ENCODE measurements around the gene AGGF1. TPM values are rescaled to one million over a fixed set of nuclear protein-coding genes. Genes with fewer than 3 reads are reported as not detected.
"Not testable (repeated sequence)": the region's sequence is repeated elsewhere in the genome, so short reads cannot be mapped to it uniquely, and the experiment has no call there.

The AGGF1 gene
- polyA plus RNA-seq, 12 donors = 15.2 to 27.0 (median 17.7) TPM; not detected in 1

GRCh38 chr5:77083088-77083487 is 52.9 kb downstream of the AGGF1 start:
- no peak for DNase-seq

- DNase-seq = no peak
Observed at GRCh38 chr5:77086368-77086688, 56.1 kb downstream of the AGGF1 start.

GRCh38 chr5:77086689-77087483 is 56.7 kb downstream of the AGGF1 start, which contains the start of gene ZBED3:
Gene ZBED3, minus strand, starts transcription at chr5:77087285. Its CDS starts 9,407 bp downstream, at chr5:77077878.
- DNase-seq = peak; percentile 80

- peak; percentile 43 for DNase-seq
Observed at GRCh38 chr5:77087484-77088261, 57.5 kb downstream of the AGGF1 start.

GRCh38 chr5:77095189-77095588 is 65.0 kb downstream of the AGGF1 start:
- DNase-seq = no peak

- DNase-seq = no peak
Observed at GRCh38 chr5:77101298-77101697, 71.1 kb downstream of the AGGF1 start.

GRCh38 chr5:77102549-77102948 is 72.3 kb downstream of the AGGF1 start:
- no peak for DNase-seq

- no peak for DNase-seq
Observed at GRCh38 chr5:77103457-77103856, 73.3 kb downstream of the AGGF1 start.

GRCh38 chr5:77104813-77105212 is 74.6 kb downstream of the AGGF1 start:
- DNase-seq = no peak

GRCh38 chr5:77107035-77107434 is 76.8 kb downstream of the AGGF1 start:
- not testable (repeated sequence) for DNase-seq

Other genes starting within 250 kb of the AGGF1 start
- gene F2RL1, start 211.4 kb upstream of the AGGF1 start, polyA plus RNA-seq (ENCODE audit: insufficient read length in 12 of 12) = 10 to 100 TPM in 2 of 12 donors, 1 to 10 TPM in 2, under 1 TPM in 7, not detected in 1; 0.13 to 13.1 (median 0.42) TPM
- gene S100Z, start 180.4 kb upstream of the AGGF1 start, polyA plus RNA-seq (ENCODE audit: insufficient read length in 12 of 12) = under 1 TPM in 10 of 12 donors, not detected in 2; 0.12 to 0.55 (median 0.25) TPM
- gene CRHBP, start 77.4 kb upstream of the AGGF1 start, polyA plus RNA-seq (ENCODE audit: insufficient read length in 12 of 12) = 1 to 10 TPM in 2 of 12 donors, under 1 TPM in 8, not detected in 2; 0.27 to 1.4 (median 0.47) TPM
- 10 to 100 TPM in 6 of 12 donors, 1 to 10 TPM in 5, not detected in 1; 7.5 to 21.4 (median 10.2) TPM for gene ZBED3, start 56.9 kb downstream of the AGGF1 start, polyA plus RNA-seq (ENCODE audit: insufficient read length in 12 of 12)
- gene PDE8B, start 180.3 kb downstream of the AGGF1 start, polyA plus RNA-seq (ENCODE audit: insufficient read length in 12 of 12) = 10 to 100 TPM in 2 of 12 donors, 1 to 10 TPM in 9, not detected in 1; 2.0 to 30.1 (median 3.8) TPM

Measured in muscle of arm (tissue), 12 donors.